Left ventricle myocardium inferior (tissue), 1 donor: ENCODE measurements around the gene CECR2. TPM values are rescaled to one million over a fixed set of nuclear protein-coding genes. Genes with fewer than 3 reads are reported as not detected.
"Not testable (repeated sequence)": the region's sequence is repeated elsewhere in the genome, so short reads cannot be mapped to it uniquely, and the experiment has no call there.

Experiments
- DNase-seq: peaks from one replicate; pipeline ENCODE4 v3.0.0-alpha.2; 2020
- H3K27ac ChIP-seq: fragments of 200-600 bp; replicated peaks from 2 replicates; pipeline ENCODE4 v1.8.0; 2021
- H3K27me3 ChIP-seq: fragments of 200-600 bp; 2 replicates; pipeline ENCODE4 v1.8.0; 2021; ENCODE audit warnings: low read depth
- H3K36me3 ChIP-seq: fragments of 200-600 bp; 2 replicates; pipeline ENCODE4 v1.8.0; 2021
- H3K4me1 ChIP-seq: fragments of 200-600 bp; 2 replicates; pipeline ENCODE4 v1.8.0; 2021
- H3K4me3 ChIP-seq: fragments of 200-600 bp; 2 replicates; pipeline ENCODE4 v1.8.0; 2021; ENCODE audit warnings: mild to moderate bottlenecking, moderate library complexity
- H3K9me3 ChIP-seq: fragments of 200-600 bp; replicated peaks from 2 replicates; pipeline ENCODE4 v1.8.0; 2021
- intact Hi-C: fragments of 100-400 bp; cut with micrococcal nuclease; formaldehyde crosslinking; loops from one replicate; pipeline ENCODE4 v1.11.0; 2022
- total RNA-seq: library from RNA; stranded (reverse); fragmentation: NEBNext Ultra II Directional; extraction: Animal tissue kit (Norgen Biotek cat#: 25700); gene quantifications from one replicate; pipeline ENCODE4 v1.2.1, GENCODE V29; 2021
- TF ChIP-seq, protein P1 (sequence below): fragments of 200-600 bp; IDR thresholded peaks from 2 replicates; pipeline ENCODE4 v1.8.0; 2021; ENCODE audit warnings: antibody characterized with exemption, mild to moderate bottlenecking, borderline replicate concordance
- donor health status: DM: no; HTN: yes; CAD: no; lungs with severe emphysema.

The CECR2 gene
- total RNA-seq, 1 donor from 2014 or later: 3.1 TPM

DNA sequence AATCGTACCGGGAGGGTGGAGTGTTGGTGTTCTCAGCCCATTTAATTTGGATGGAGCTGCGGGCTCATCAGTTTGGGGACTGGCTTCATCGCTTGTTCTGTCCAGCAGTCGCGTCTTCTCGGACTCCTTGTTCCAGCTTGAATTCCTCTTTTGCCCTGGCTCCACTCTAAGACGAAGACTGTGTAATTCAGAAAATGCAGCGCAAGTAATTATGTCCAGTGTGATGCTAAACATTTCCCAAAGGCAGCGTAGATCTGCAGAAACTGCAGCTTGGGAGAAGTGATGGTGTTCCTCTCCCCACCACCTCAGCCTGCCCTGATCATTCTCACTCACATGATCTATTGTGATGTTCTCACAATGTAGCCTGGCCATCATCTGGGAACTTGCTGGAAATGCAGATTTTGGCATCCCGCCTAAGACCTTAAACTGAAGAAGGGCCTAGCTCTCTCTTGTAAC is 194.7 kb downstream of the CECR2 start:
- TF ChIP-seq, protein P1, sequence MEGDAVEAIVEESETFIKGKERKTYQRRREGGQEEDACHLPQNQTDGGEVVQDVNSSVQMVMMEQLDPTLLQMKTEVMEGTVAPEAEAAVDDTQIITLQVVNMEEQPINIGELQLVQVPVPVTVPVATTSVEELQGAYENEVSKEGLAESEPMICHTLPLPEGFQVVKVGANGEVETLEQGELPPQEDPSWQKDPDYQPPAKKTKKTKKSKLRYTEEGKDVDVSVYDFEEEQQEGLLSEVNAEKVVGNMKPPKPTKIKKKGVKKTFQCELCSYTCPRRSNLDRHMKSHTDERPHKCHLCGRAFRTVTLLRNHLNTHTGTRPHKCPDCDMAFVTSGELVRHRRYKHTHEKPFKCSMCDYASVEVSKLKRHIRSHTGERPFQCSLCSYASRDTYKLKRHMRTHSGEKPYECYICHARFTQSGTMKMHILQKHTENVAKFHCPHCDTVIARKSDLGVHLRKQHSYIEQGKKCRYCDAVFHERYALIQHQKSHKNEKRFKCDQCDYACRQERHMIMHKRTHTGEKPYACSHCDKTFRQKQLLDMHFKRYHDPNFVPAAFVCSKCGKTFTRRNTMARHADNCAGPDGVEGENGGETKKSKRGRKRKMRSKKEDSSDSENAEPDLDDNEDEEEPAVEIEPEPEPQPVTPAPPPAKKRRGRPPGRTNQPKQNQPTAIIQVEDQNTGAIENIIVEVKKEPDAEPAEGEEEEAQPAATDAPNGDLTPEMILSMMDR: no peak
- intact Hi-C loops: no loop called here
- Histone ChIP-seq H3K4me3 (peak overlapping the region; percentile 44), H3K27ac (peak overlapping the region; percentile 98), H3K4me1 (peaks cover 27% of the 10 kb centered on the region), H3K36me3 (no peaks in the 10 kb centered on the region), H3K27me3 (no peaks in the 10 kb centered on the region), H3K9me3 (no peaks in the 10 kb centered on the region)
- DNase-seq: no peak

- H3K36me3 ChIP-seq, H3K9me3 ChIP-seq, intact Hi-C loops, H3K27me3 ChIP-seq, DNase-seq, H3K4me3 ChIP-seq: not testable (repeated sequence)
- peaks cover 47% of the 10 kb centered on the region for H3K4me1 ChIP-seq
- H3K27ac ChIP-seq: peak overlapping the region; percentile 98
Measured at GRCh38 chr22:17566016-17566687, 196.9 kb downstream of the CECR2 start.

DNA sequence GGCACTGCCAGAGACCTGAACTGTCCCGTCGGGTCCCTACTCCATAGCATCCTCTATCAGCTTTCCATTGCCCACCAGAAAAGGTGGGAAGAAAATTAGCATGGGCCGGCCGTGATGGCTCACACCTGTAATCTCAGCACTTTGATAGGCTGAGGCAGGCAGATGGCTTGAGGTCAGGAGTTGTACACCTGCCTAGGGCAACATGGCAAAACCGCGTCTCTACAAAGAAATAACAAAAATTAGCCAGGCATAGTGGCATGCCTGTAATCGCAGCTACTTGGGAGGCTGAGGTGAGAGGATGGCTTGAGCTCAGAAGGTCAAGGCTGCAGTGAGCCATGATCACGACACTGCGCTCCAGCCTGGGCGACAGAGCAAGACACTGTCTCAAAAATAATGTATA is 197.5 kb downstream of the CECR2 start:
- TF ChIP-seq, protein P1: no peak
- intact Hi-C loops: no loop called here
- H3K27me3 ChIP-seq: no peaks in the 10 kb centered on the region
- H3K9me3 ChIP-seq: no peaks in the 10 kb centered on the region
- H3K27ac ChIP-seq: peak overlapping the region; percentile 98
- DNase-seq: no peak
- no peak overlapping the region for H3K4me3 ChIP-seq
- H3K4me1 ChIP-seq: peaks cover 53% of the 10 kb centered on the region
- H3K36me3 ChIP-seq: no peaks in the 10 kb centered on the region

GRCh38 chr22:17569971-17570511 is 200.8 kb downstream of the CECR2 start:
- DNase-seq: no peak
- intact Hi-C loops: loop anchor here (10.0 kb wide), 1 partner anchor 65 kb away; the partner anchor contains the start of gene BCL2L13
- no peaks in the 10 kb centered on the region for H3K27me3 ChIP-seq
- no peaks in the 10 kb centered on the region for H3K36me3 ChIP-seq
- H3K9me3 ChIP-seq: no peaks in the 10 kb centered on the region
- H3K4me1 ChIP-seq: peaks cover 40% of the 10 kb centered on the region
- peak overlapping the region; percentile 98 for H3K27ac ChIP-seq
- TF ChIP-seq, protein P1: no peak
- H3K4me3 ChIP-seq: peak overlapping the region; percentile 59

GRCh38 chr22:17570851-17571631 is 201.8 kb downstream of the CECR2 start:
- Histone ChIP-seq H3K4me3 (peak overlapping the region; percentile 59), H3K36me3 (no peaks in the 10 kb centered on the region), H3K4me1 (peaks cover 49% of the 10 kb centered on the region), H3K27ac (peak overlapping the region; percentile 98), H3K27me3 (no peaks in the 10 kb centered on the region), H3K9me3 (no peaks in the 10 kb centered on the region)
- peak; percentile 92 for DNase-seq
- TF ChIP-seq, protein P1: no peak
- intact Hi-C loops: loop anchor here (10.0 kb wide), 1 partner anchor 64 kb away; the partner anchor contains the start of gene BCL2L13
